ENCODE measurements around the gene ZBTB7C.

DNA sequence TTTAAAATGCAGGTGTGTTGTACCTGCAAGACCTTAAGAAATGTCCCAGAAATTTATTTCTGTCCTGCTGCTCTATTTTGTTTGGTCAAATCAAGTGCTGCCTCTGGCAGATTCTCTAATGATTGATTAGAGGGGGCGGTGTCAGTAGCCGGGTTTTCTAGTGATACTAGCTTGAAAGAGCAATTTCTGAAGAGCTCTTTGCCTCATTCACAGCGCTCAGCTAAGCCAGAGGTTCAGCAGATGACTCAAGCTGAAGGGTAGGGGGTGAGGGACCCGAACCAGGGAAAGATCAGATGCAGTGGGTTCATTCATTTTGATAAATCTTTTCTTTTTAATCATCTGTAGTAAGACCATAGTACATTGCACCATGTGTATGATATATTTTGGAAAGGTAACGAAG lies 15.0 kb downstream of the ZBTB7C start:
- TF ChIP-seq, protein P1, sequence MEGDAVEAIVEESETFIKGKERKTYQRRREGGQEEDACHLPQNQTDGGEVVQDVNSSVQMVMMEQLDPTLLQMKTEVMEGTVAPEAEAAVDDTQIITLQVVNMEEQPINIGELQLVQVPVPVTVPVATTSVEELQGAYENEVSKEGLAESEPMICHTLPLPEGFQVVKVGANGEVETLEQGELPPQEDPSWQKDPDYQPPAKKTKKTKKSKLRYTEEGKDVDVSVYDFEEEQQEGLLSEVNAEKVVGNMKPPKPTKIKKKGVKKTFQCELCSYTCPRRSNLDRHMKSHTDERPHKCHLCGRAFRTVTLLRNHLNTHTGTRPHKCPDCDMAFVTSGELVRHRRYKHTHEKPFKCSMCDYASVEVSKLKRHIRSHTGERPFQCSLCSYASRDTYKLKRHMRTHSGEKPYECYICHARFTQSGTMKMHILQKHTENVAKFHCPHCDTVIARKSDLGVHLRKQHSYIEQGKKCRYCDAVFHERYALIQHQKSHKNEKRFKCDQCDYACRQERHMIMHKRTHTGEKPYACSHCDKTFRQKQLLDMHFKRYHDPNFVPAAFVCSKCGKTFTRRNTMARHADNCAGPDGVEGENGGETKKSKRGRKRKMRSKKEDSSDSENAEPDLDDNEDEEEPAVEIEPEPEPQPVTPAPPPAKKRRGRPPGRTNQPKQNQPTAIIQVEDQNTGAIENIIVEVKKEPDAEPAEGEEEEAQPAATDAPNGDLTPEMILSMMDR (IDR thresholded peaks at IDR 0.05; ENCODE audit: control extremely low read depth in 1 of 3, insufficient read depth in 1 of 3, low read depth in 1 of 3, low read length in 3 of 3): no peak
- TF ChIP-seq POLR2A (IDR thresholded peaks at IDR 0.05; ENCODE audit: control extremely low read depth in 1 of 2, low read depth in 2 of 2, low read length in 2 of 2) (no peak), CBX8 (IDR thresholded peaks at IDR 0.05; ENCODE audit: borderline replicate concordance, low read depth, low read length) (no peak), TAF7 (optimal IDR thresholded peaks at IDR 0.05; ENCODE audit: borderline replicate concordance, low read depth, low read length) (no peak)
